K562 (cell line): ENCODE data around the gene BHLHE23. TPM values are rescaled to one million over a fixed set of nuclear protein-coding genes. Genes with fewer than 3 reads are reported as not detected.

Experiments used
- ATAC-seq: fragments of 200-7000 bp; cut with Tn5 transposase; 3 replicates; pipeline ENCODE4 v1.9.1; 2020; ENCODE audit warnings: moderate library complexity
- BruUV-seq: library from RNA; stranded (reverse); fragments of 400-500 nt; replicated peaks from 2 replicates; lab custom pipeline; 2021; lab: Mats Ljungman, UMichigan
- CTCF ChIA-PET: fragments of 300-600 bp; formaldehyde crosslinking; extraction: SDS; loops from one replicate; lab custom pipeline; 2021; ENCODE audit warnings: low intra/inter-chr PET ratio; lab: Yijun Ruan, JAX
- POLR2A ChIA-PET: fragments of 300-600, 350-650 bp; sonication (Branson Sonifier 250); formaldehyde crosslinking; extraction: SDS; loops from one replicate; lab custom pipeline; 2021; ENCODE audit warnings: antibody characterized with exemption, inconsistent platforms; lab: Yijun Ruan, JAX
- DNase-seq, 4 experiments: peaks; one replicate each; pipeline versions ENCODE4 v3.0.0 to v3.0.0-alpha.2; 2011 to 2018; ENCODE audit warnings: low spot score in 3 of 4, mixed read lengths in 3 of 4; ENCODE audit errors: extremely low read depth in 1 of 4
- FAIRE-seq: peaks from 2 replicates; lab custom pipeline; 2011; peaks lifted over from hg19 to GRCh38; lab: Jason Lieb, UNC
- H2AFZ ChIP-seq: 2 replicates; pipeline ENCODE4 v1.6.0; 2011; ENCODE audit warnings: low read depth, low read length, control low read depth, inconsistent platforms
- H3K27ac ChIP-seq: fragments of 200-600 bp; 3 replicates; pipeline ENCODE4 v1.8.0; 2011; ENCODE audit warnings: low read depth, mild to moderate bottlenecking, control low read depth, inconsistent platforms, low read length, moderate library complexity, mixed read lengths; ENCODE audit errors: extremely low read depth
- H3K27me3 ChIP-seq, 2 experiments: fragments of 300-600 bp in 1 of 2; 2 replicates in 1 of 2; 3 replicates in 1 of 2; pipeline versions ENCODE4 v1.6.0 to v1.8.0; 2011; ENCODE audit warnings: inconsistent platforms in 2 of 2, low read length in 2 of 2, mild to moderate bottlenecking in 1 of 2, mixed read lengths in 1 of 2, moderate library complexity in 1 of 2; ENCODE audit not compliant: control insufficient read depth in 2 of 2, insufficient read depth in 2 of 2
- H3K36me3 ChIP-seq: fragments of 300-600 bp; 3 replicates; pipeline ENCODE4 v1.8.0; 2011; ENCODE audit warnings: mild to moderate bottlenecking, low read length, inconsistent platforms; ENCODE audit not compliant: control insufficient read depth, insufficient read depth
- H3K4me1 ChIP-seq, 2 experiments: fragments of 200-600 bp in 1 of 2; replicated peaks in 1 of 2; 2 replicates in 1 of 2; 3 replicates in 1 of 2; pipeline versions ENCODE4 v1.5.1 to v1.8.0; 2011; ENCODE audit warnings: inconsistent platforms in 2 of 2, low read length in 2 of 2, mild to moderate bottlenecking in 1 of 2, mixed read lengths in 1 of 2, moderate library complexity in 1 of 2; ENCODE audit not compliant: control insufficient read depth in 2 of 2, insufficient read depth in 2 of 2
- H3K4me2 ChIP-seq: 2 replicates; pipeline ENCODE4 v1.6.1; 2011; ENCODE audit warnings: low read length, control low read depth, inconsistent platforms, mixed read lengths; ENCODE audit not compliant: insufficient read depth
- H3K4me3 ChIP-seq: fragments of 200-600 bp; sonication (generic), shearing (Covaris generic); 2 replicates; pipeline ENCODE4 v1.5.1; 2016; ENCODE audit warnings: control low read depth, inconsistent platforms
- H3K79me2 ChIP-seq: fragments of 200-600 bp; 3 replicates; pipeline ENCODE4 v1.8.0; 2011; ENCODE audit warnings: low read length, inconsistent platforms; ENCODE audit not compliant: control insufficient read depth, insufficient read depth
- H3K9ac ChIP-seq, 2 experiments: 2 replicates each; pipeline versions ENCODE4 v1.6.0 to v1.6.1; 2011; ENCODE audit warnings: low read depth in 2 of 2, low read length in 2 of 2, control low read depth in 1 of 2, inconsistent platforms in 1 of 2, mild to moderate bottlenecking in 1 of 2, mixed read lengths in 1 of 2; ENCODE audit not compliant: insufficient read depth in 1 of 2
- H3K9me1 ChIP-seq: one replicate; pipeline ENCODE4 v1.6.0; 2011; ENCODE audit warnings: inconsistent platforms, mild to moderate bottlenecking, low read length, moderate library complexity; ENCODE audit not compliant: control insufficient read depth, insufficient read depth
- H3K9me3 ChIP-seq: replicated peaks from 2 replicates; pipeline ENCODE4 v1.5.1; 2011; ENCODE audit warnings: low read depth, low read length, inconsistent platforms; ENCODE audit not compliant: control insufficient read depth, insufficient read depth
- H4K20me1 ChIP-seq: replicated peaks from 2 replicates; pipeline ENCODE4 v1.6.1; 2011; ENCODE audit warnings: low read length, inconsistent platforms, mixed read lengths; ENCODE audit not compliant: control insufficient read depth, insufficient read depth
- C11orf30 ChIP-seq: fragments of 450-650 bp; IDR thresholded peaks from 2 replicates; pipeline ENCODE4 v1.6.1; 2016; ENCODE audit warnings: low read depth, mild to moderate bottlenecking
- CREM ChIP-seq: IDR thresholded peaks from 2 replicates; pipeline ENCODE4 v1.6.1; 2014; ENCODE audit warnings: antibody characterized with exemption, low read depth
- KLF13 ChIP-seq: fragments of 450-650 bp; IDR thresholded peaks from 2 replicates; pipeline ENCODE4 v1.6.1; 2016; ENCODE audit warnings: missing genetic modification characterization, low read depth, mild to moderate bottlenecking, missing compliant biosample characterization, moderate library complexity, borderline replicate concordance
- MAFF ChIP-seq: IDR thresholded peaks from 2 replicates; pipeline ENCODE4 v1.6.1; 2012; ENCODE audit warnings: low read length, improper control_type of control experiment
- MAFG ChIP-seq: fragments of 450-650 bp; conservative IDR thresholded peaks from 2 replicates; pipeline ENCODE4 v1.6.1; 2016; ENCODE audit warnings: missing genetic modification characterization, missing compliant biosample characterization
- MAFK ChIP-seq: IDR thresholded peaks from 2 replicates; pipeline ENCODE4 v1.6.1; 2011; ENCODE audit warnings: low read length, improper control_type of control experiment
- NFE2L1 ChIP-seq: fragments of 450-650 bp; IDR thresholded peaks from 2 replicates; pipeline ENCODE4 v1.6.1; 2016; ENCODE audit warnings: missing genetic modification characterization, low read depth, mild to moderate bottlenecking, missing compliant biosample characterization, moderate library complexity, borderline replicate concordance
- RBM22 ChIP-seq: fragments of 200-400 bp; formaldehyde crosslinking; IDR thresholded peaks from 2 replicates; pipeline ENCODE4 v1.6.1; 2018; ENCODE audit warnings: low read length, low read depth; ENCODE audit not compliant: poor library complexity, severe bottlenecking
- ZFP36 ChIP-seq: fragments of 150-350 bp; IDR thresholded peaks from 2 replicates; pipeline ENCODE4 v1.6.1; 2018; ENCODE audit warnings: low read length, low read depth; ENCODE audit not compliant: partially characterized antibody
- ZNF316 ChIP-seq: fragments of 450-650 bp; IDR thresholded peaks from 2 replicates; pipeline ENCODE4 v1.6.1; 2016
- ZZZ3 ChIP-seq: fragments of 450-650 bp; IDR thresholded peaks from 2 replicates; pipeline ENCODE4 v1.6.1; 2016; ENCODE audit warnings: antibody characterized with exemption, mild to moderate bottlenecking, moderate library complexity
- WGBS: fragments of 100-300 bp; shearing (Covaris generic); methylation state at CpG from one replicate; pipeline ENCODE4 v1.1.6; 2016; ENCODE audit warnings: low coverage, mixed read lengths; ENCODE audit not compliant: insufficient coverage; ENCODE audit errors: missing lambda C conversion rate; 5-methylcytosine and 5-hydroxymethylcytosine counted together
- in situ Hi-C: fragments of 300-500 bp; cut with MboI; formaldehyde crosslinking; loops from 4 replicates; pipeline ENCODE4 v1.15.0; 2018; ENCODE audit warnings: inconsistent platforms, mixed read lengths
- intact Hi-C: fragments of 100-400 bp; cut with micrococcal nuclease; formaldehyde crosslinking; loops from 2 replicates; pipeline ENCODE4 v1.14.2; 2022
- polyA plus RNA-seq, 8 experiments: library from polyadenylated mRNA; depleted of rRNA in 4 of 8; stranded (reverse) in 5 of 8; unstranded in 3 of 8; fragments of >200 nt; fragmentation: Nextera tagmentation in 2 of 8; fragmentation: Illumina TruSeq in 1 of 8; extraction: Ambion mirVana in 2 of 8; extraction: Trizol in 1 of 8; gene quantifications; 2 replicates each; pipeline versions ENCODE4 v1.2.1 to v1.2.3, GENCODE V29; 2011 to 2014; ENCODE audit warnings: inconsistent platforms in 1 of 8, missing spikeins in 1 of 8
- total RNA-seq, 7 experiments: library from RNA; depleted of rRNA in 6 of 7; stranded (reverse); fragments of >200 nt in 6 of 7; fragmentation: Illumina TruSeq in 2 of 7; extraction: Trizol in 2 of 7; gene quantifications; 2 replicates each; pipeline versions ENCODE4 v1.2.1 to v1.2.3, GENCODE V29; 2011 to 2021; ENCODE audit warnings: low replicate concordance in 1 of 7
- TF ChIP-seq, protein P1 (sequence below): fragments of 450-650 bp; IDR thresholded peaks from 2 replicates; pipeline ENCODE4 v1.6.1; 2016; ENCODE audit warnings: mild to moderate bottlenecking
- TF ChIP-seq, protein P2 (sequence below): fragments of 250-450 bp; sonication (Bioruptor Pico); IDR thresholded peaks from 2 replicates; pipeline ENCODE4 v1.4.0; 2020; ENCODE audit warnings: borderline replicate concordance

Gene BHLHE23
- total and polyA plus RNA-seq, 9 of the 15 experiments (the other 6 are each of a cell fraction or from before 2014, with no cell fraction given): not detected

DNA sequence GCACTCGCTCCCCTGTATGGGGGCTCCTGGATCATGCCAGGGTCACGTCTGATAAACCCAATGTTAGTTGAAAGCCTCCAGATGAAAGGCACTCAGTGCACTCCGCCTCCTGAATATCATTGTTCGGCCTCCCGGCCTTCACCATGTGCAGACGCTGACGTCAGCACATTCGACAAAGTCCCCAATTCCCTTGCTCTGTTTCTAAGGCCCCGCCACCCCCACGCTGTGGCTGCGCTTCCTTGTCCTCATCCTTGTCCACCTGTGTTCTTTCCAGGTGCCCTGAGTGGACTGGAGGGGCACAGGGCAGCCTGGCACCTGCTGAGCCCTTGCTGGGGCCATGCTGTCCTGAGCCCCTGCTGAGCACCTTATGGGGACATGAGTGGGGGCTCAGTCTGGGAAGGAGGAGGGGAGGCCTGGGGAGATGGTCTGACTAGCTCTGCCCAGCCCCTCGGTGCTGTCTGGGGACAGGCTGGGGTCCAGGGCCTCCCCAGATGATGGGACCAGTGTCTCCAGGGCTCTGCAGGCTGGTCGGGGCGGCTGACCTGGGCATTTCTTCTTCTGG lies 9.8 kb upstream of the BHLHE23 start:
- peak; percentile 91 for TF ChIP-seq MAFF
- TF ChIP-seq KLF13 (tag): no peak
- peak; percentile 88 for TF ChIP-seq C11orf30
- TF ChIP-seq ZNF316: peak; percentile 95
- no peak for TF ChIP-seq NFE2L1 (tag)
- no peak for TF ChIP-seq RBM22
- TF ChIP-seq, protein P1, sequence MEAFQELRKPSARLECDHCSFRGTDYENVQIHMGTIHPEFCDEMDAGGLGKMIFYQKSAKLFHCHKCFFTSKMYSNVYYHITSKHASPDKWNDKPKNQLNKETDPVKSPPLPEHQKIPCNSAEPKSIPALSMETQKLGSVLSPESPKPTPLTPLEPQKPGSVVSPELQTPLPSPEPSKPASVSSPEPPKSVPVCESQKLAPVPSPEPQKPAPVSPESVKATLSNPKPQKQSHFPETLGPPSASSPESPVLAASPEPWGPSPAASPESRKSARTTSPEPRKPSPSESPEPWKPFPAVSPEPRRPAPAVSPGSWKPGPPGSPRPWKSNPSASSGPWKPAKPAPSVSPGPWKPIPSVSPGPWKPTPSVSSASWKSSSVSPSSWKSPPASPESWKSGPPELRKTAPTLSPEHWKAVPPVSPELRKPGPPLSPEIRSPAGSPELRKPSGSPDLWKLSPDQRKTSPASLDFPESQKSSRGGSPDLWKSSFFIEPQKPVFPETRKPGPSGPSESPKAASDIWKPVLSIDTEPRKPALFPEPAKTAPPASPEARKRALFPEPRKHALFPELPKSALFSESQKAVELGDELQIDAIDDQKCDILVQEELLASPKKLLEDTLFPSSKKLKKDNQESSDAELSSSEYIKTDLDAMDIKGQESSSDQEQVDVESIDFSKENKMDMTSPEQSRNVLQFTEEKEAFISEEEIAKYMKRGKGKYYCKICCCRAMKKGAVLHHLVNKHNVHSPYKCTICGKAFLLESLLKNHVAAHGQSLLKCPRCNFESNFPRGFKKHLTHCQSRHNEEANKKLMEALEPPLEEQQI: no peak
- peak; percentile 95 for TF ChIP-seq MAFK
- 0 out of 2 replicates have a peak, but pooled peaks have one; percentile 12 for TF ChIP-seq CREM
- TF ChIP-seq ZFP36: no peak
- no peak for TF ChIP-seq ZZZ3
- peak; percentile 87 for TF ChIP-seq MAFG
- TF ChIP-seq, protein P2, sequence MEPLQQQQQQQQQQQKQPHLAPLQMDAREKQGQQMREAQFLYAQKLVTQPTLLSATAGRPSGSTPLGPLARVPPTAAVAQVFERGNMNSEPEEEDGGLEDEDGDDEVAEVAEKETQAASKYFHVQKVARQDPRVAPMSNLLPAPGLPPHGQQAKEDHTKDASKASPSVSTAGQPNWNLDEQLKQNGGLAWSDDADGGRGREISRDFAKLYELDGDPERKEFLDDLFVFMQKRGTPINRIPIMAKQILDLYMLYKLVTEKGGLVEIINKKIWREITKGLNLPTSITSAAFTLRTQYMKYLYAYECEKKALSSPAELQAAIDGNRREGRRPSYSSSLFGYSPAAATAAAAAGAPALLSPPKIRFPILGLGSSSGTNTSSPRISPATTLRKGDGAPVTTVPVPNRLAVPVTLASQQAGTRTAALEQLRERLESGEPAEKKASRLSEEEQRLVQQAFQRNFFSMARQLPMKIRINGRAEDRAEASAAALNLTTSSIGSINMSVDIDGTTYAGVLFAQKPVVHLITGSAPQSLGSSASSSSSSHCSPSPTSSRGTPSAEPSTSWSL (CRISPR knock-in tag): no peak
- intact Hi-C loops (no loop called here), in situ Hi-C loops (loop anchor here (10.0 kb wide), 1 partner anchor 192 kb away; no protein-coding TSS in a partner anchor)
- no peaks in the 10 kb centered on the region for H3K79me2 ChIP-seq
- no TSS peak for BruUV-seq
- no peak overlapping the region for H3K27ac ChIP-seq
- no peaks in the 10 kb centered on the region; the same call in none of the 2 replicates for H4K20me1 ChIP-seq
- CTCF ChIA-PET: no interaction called here
- H3K9ac ChIP-seq: no peak overlapping the region
- no peak overlapping the region for H2AFZ ChIP-seq
- H3K9me3 ChIP-seq: 0 out of 2 replicates have a peak, but pooled peaks cover 3% of the 10 kb centered on the region
- H3K27me3 ChIP-seq: peaks cover 67 to 78% of the 10 kb centered on the region in 2 experiments
- H3K36me3 ChIP-seq: no peaks in the 10 kb centered on the region
- FAIRE-seq: no peak
- peaks cover 0 to 17% of the 10 kb centered on the region in 2 experiments; a peak in 2 of 5 replicates for H3K4me1 ChIP-seq
- H3K4me2 ChIP-seq: no peak overlapping the region
- no peak overlapping the region for H3K4me3 ChIP-seq
- no peak for DNase-seq
- POLR2A ChIA-PET: no interaction called here
- 0% methylated on average over 14 of the region's 14 CpGs for WGBS
- ATAC-seq: peak; percentile 33; the same call in 1 of the 3 replicates
- H3K9me1 ChIP-seq: no peaks in the 10 kb centered on the region
